ENCODE results near the gene LHFPL4. TPM values are rescaled to one million over a fixed set of nuclear protein-coding genes. Genes with fewer than 3 reads are reported as not detected.
"Not testable (repeated sequence)": the region's sequence is repeated elsewhere in the genome, so short reads cannot be mapped to it uniquely, and the experiment has no call there.

Gene LHFPL4
- total RNA-seq, 2 experiments from 2014 or later, result not detected

DNA sequence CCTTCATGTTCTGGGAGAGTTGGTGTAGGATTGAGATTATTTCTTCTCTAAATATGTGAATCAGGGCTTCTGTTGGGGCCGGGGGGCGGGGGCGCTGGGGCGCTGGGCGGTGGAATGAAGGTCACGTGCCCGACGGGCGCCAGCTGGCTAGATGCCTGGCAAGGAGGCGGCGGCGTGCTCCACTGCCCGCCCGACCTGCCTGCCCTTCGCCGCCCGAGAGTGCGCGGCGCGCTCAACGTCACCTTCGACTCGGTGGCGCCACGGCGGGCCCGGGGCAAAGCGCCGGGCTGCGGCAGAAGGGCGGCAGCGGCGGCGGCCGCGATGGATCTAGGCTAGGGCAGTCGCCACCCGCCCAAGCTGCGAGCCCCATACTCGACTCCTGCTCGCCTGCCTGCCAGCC lies 47.0 kb upstream of the LHFPL4 start:
- H4K20me1 ChIP-seq (ENCODE audit: insufficient read depth, low read length), result no peaks in the 10 kb centered on the region
- no peaks in the 10 kb centered on the region for H3K9me2 ChIP-seq (ENCODE audit: insufficient read depth, low read length)
- no TSS peak for BruUV-seq (replicated peaks)
- H3K4me2 ChIP-seq (ENCODE audit: low read length), result no peak overlapping the region
- H2AFZ ChIP-seq (ENCODE audit: low read length), result no peak overlapping the region
- no peaks in the 10 kb centered on the region for H3K36me3 ChIP-seq (ENCODE audit: insufficient read depth, low read length)
- H3K9me3 ChIP-seq (ENCODE audit: low read length), result 0 out of 2 replicates have a peak, but pooled peaks cover 10% of the 10 kb centered on the region
- no peak overlapping the region for H3K4me3 ChIP-seq (ENCODE audit: low read depth, low read length, poor library complexity, severe bottlenecking)
- no peaks in the 10 kb centered on the region for H3K79me2 ChIP-seq (ENCODE audit: insufficient read depth, low read depth, low read length)
- H3K27ac ChIP-seq (ENCODE audit: low read depth, low read length, poor library complexity, severe bottlenecking), result no peak overlapping the region
- TF ChIP-seq EZH2phosphoT487 (IDR thresholded peaks at IDR 0.05; ENCODE audit: borderline replicate concordance, low read depth, low read length), result no peak
- H3K4me1 ChIP-seq (ENCODE audit: insufficient read depth, low read length, poor library complexity, severe bottlenecking), result no peaks in the 10 kb centered on the region
- intact Hi-C loops (cut with micrococcal nuclease; ENCODE audit: unreplicated experiment), result no loop called here
- DNase-seq (ENCODE audit: low spot score), result no peak
- ChIA-PET POLR2A (no interaction called here), CTCF (ENCODE audit: unreplicated experiment) (no interaction called here)

DNA sequence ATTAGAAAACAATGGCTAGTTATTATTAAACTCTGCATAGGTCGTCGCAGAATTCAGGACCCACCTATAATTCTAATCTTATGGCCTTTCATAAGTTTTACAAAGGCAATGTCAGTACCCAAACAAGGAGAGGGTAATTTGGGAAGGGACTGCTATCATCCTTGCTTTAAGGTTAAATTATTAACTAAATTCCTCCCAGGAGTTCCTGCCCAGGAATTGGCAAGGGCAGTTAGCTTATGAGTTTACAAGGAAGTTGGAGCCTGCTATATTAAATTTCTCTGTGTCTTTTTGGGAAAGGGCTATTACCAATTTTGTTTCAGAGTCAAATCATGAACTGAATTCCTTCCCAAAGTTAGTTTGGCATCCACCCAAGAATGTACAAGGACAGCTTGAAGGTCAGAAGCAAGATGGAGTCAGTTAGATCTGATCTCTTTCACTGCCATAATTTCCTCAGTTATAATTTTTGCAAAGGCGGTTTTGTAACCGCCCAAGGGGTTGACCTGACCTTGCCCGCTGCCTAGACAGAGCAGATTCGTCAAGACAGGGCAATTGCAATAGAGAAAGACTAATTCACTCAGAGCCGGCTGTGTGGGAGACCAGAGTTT lies 45.3 kb upstream of the LHFPL4 start:
- ChIA-PET POLR2A (no interaction called here), CTCF (ENCODE audit: unreplicated experiment) (no interaction called here)
- DNase-seq (ENCODE audit: low spot score), result no peak
- TF ChIP-seq EZH2phosphoT487 (IDR thresholded peaks at IDR 0.05; ENCODE audit: borderline replicate concordance, low read depth, low read length), result no peak
- TF ChIP-seq, protein P1, sequence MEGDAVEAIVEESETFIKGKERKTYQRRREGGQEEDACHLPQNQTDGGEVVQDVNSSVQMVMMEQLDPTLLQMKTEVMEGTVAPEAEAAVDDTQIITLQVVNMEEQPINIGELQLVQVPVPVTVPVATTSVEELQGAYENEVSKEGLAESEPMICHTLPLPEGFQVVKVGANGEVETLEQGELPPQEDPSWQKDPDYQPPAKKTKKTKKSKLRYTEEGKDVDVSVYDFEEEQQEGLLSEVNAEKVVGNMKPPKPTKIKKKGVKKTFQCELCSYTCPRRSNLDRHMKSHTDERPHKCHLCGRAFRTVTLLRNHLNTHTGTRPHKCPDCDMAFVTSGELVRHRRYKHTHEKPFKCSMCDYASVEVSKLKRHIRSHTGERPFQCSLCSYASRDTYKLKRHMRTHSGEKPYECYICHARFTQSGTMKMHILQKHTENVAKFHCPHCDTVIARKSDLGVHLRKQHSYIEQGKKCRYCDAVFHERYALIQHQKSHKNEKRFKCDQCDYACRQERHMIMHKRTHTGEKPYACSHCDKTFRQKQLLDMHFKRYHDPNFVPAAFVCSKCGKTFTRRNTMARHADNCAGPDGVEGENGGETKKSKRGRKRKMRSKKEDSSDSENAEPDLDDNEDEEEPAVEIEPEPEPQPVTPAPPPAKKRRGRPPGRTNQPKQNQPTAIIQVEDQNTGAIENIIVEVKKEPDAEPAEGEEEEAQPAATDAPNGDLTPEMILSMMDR (conservative IDR thresholded peaks at IDR 0.05; ENCODE audit: low read length), result no peak
- H3K4me1 ChIP-seq (ENCODE audit: insufficient read depth, low read length, poor library complexity, severe bottlenecking), result no peaks in the 10 kb centered on the region
- intact Hi-C loops (cut with micrococcal nuclease; ENCODE audit: unreplicated experiment), result no loop called here
- H3K9me3 ChIP-seq (ENCODE audit: low read length), result no peaks in the 10 kb centered on the region
- no peaks in the 10 kb centered on the region for H4K20me1 ChIP-seq (ENCODE audit: insufficient read depth, low read length)
- no peak overlapping the region for H3K4me2 ChIP-seq (ENCODE audit: low read length)
- BruUV-seq (replicated peaks), result no TSS peak
- no peak overlapping the region for H2AFZ ChIP-seq (ENCODE audit: low read length)
- H3K4me3 ChIP-seq (ENCODE audit: low read depth, low read length, poor library complexity, severe bottlenecking), result no peak overlapping the region
- no peaks in the 10 kb centered on the region for H3K79me2 ChIP-seq (ENCODE audit: insufficient read depth, low read depth, low read length)
- no peak overlapping the region for H3K27ac ChIP-seq (ENCODE audit: low read depth, low read length, poor library complexity, severe bottlenecking)
- H3K9me2 ChIP-seq (ENCODE audit: insufficient read depth, low read length), result no peaks in the 10 kb centered on the region
- no peaks in the 10 kb centered on the region for H3K36me3 ChIP-seq (ENCODE audit: insufficient read depth, low read length)

DNA sequence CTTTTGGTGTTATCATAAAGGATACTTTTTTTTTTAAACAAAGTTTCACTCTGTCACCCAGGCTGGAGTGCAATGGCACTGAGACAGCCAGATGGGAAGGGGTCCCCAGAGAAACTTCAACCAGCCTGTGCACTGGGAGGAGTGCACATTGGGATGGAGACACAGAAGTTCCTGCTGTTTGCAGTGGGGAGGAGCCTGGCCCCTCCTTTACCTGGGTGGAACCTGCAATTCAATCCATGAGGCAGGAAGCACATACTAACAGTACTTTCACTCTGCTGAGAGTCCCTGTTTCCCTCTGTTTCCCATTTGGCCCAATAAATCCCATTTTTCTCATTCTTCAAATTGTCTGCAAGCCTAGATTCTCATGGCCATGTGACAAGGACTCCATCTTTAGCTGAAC lies 42.3 kb upstream of the LHFPL4 start:
- Histone ChIP-seq H2AFZ (ENCODE audit: low read length) (no peak overlapping the region), H3K79me2 (ENCODE audit: insufficient read depth, low read depth, low read length) (no peaks in the 10 kb centered on the region), H3K9me2 (ENCODE audit: insufficient read depth, low read length) (no peaks in the 10 kb centered on the region), H3K36me3 (ENCODE audit: insufficient read depth, low read length) (no peaks in the 10 kb centered on the region), H3K4me2 (ENCODE audit: low read length) (no peak overlapping the region), H3K4me3 (ENCODE audit: low read depth, low read length, poor library complexity, severe bottlenecking) (no peak overlapping the region), H3K27ac (ENCODE audit: low read depth, low read length, poor library complexity, severe bottlenecking) (no peak overlapping the region), H3K9me3 (ENCODE audit: low read length) (no peaks in the 10 kb centered on the region), H4K20me1 (ENCODE audit: insufficient read depth, low read length) (no peaks in the 10 kb centered on the region), H3K4me1 (ENCODE audit: insufficient read depth, low read length, poor library complexity, severe bottlenecking) (no peaks in the 10 kb centered on the region)
- POLR2A ChIA-PET, result no interaction called here
- intact Hi-C loops (cut with micrococcal nuclease; ENCODE audit: unreplicated experiment), result no loop called here
- BruUV-seq (replicated peaks), result no TSS peak
- DNase-seq (ENCODE audit: low spot score), result no peak
- CTCF ChIA-PET (ENCODE audit: unreplicated experiment), result no interaction called here
- no peak for TF ChIP-seq EZH2phosphoT487 (IDR thresholded peaks at IDR 0.05; ENCODE audit: borderline replicate concordance, low read depth, low read length)
- TF ChIP-seq, protein P1 (conservative IDR thresholded peaks at IDR 0.05; ENCODE audit: low read length), result no peak

DNA sequence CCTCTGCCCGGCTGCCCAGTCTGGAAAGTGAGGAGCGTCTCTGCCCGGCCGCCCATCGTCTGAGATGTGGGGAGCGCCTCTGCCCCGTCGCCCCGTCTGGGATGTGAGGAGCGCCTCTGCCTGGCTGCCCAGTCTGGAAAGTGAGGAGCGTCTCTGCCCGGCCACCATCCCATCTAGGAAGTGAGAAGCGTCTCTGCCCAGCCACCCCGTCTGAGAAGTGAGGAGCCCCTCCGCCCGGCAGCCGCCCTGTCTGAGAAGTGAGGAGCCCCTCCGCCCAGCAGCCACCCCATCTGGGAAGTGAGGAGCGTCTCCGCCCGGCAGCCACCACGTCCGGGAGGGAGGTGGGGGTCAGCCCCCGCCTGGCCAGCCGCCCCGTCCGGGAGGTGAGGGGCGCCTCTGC lies 38.2 kb upstream of the LHFPL4 start:
- intact Hi-C loops (cut with micrococcal nuclease; ENCODE audit: unreplicated experiment); POLR2A ChIA-PET: not testable (repeated sequence)

More for the DNA sequence above, 38.2 kb upstream of the LHFPL4 start:
- H3K9me2 ChIP-seq (ENCODE audit: insufficient read depth, low read length); BruUV-seq (replicated peaks); H3K4me3 ChIP-seq (ENCODE audit: low read depth, low read length, poor library complexity, severe bottlenecking); H3K36me3 ChIP-seq (ENCODE audit: insufficient read depth, low read length); H2AFZ ChIP-seq (ENCODE audit: low read length); H4K20me1 ChIP-seq (ENCODE audit: insufficient read depth, low read length); H3K79me2 ChIP-seq (ENCODE audit: insufficient read depth, low read depth, low read length); H3K27ac ChIP-seq (ENCODE audit: low read depth, low read length, poor library complexity, severe bottlenecking); H3K4me2 ChIP-seq (ENCODE audit: low read length); H3K9me3 ChIP-seq (ENCODE audit: low read length); H3K4me1 ChIP-seq (ENCODE audit: insufficient read depth, low read length, poor library complexity, severe bottlenecking); CTCF ChIA-PET (ENCODE audit: unreplicated experiment); DNase-seq (ENCODE audit: low spot score): not testable (repeated sequence)

Data from OCI-LY7 (cell line).